HG03565 (cell line): ENCODE measurements around the gene WNT16.

Experiments
- ATAC-seq: cut with Tn5 transposase; IDR thresholded peaks from one replicate; pipeline ENCODE4 v1.9.1; 2021; ENCODE audit warnings: mild to moderate bottlenecking, moderate library complexity; ENCODE audit not compliant: unreplicated experiment

WNT16 gene

GRCh38 chr7:121342631-121343030 lies 13.8 kb downstream of the WNT16 start:
- no peak for ATAC-seq

GRCh38 chr7:121343302-121343701 lies 14.5 kb downstream of the WNT16 start:
- ATAC-seq: no peak

- no peak for ATAC-seq
Measured at GRCh38 chr7:121344093-121344492, 15.3 kb downstream of the WNT16 start.

GRCh38 chr7:121344497-121344896 lies 15.7 kb downstream of the WNT16 start:
- ATAC-seq: no peak

GRCh38 chr7:121351682-121352081 lies 22.9 kb downstream of the WNT16 start:
- ATAC-seq: peak; percentile 12

- ATAC-seq: peak; percentile 71
Measured at GRCh38 chr7:121352323-121352722, 23.5 kb downstream of the WNT16 start.

GRCh38 chr7:121355574-121355973 lies 26.8 kb downstream of the WNT16 start:
- no peak for ATAC-seq

- ATAC-seq: no peak
Measured at GRCh38 chr7:121360564-121360963, 31.8 kb downstream of the WNT16 start.

GRCh38 chr7:121366852-121367431 lies 38.1 kb downstream of the WNT16 start:
- ATAC-seq: no peak

- peak; percentile 36 for ATAC-seq
Measured at GRCh38 chr7:121369462-121369861, 40.7 kb downstream of the WNT16 start.

- no peak for ATAC-seq
Measured at GRCh38 chr7:121371367-121371766, 42.6 kb downstream of the WNT16 start.

GRCh38 chr7:121371883-121372282 lies 43.1 kb downstream of the WNT16 start:
- ATAC-seq: no peak

- peak; percentile 92 for ATAC-seq
Measured at GRCh38 chr7:121372376-121373010, 43.7 kb downstream of the WNT16 start.

- no peak for ATAC-seq
Measured at GRCh38 chr7:121373177-121373576, 44.4 kb downstream of the WNT16 start.

- ATAC-seq: no peak
Measured at GRCh38 chr7:121376979-121377378, 48.2 kb downstream of the WNT16 start.

- no peak for ATAC-seq
Measured at GRCh38 chr7:121379930-121380329, 51.1 kb downstream of the WNT16 start.

- ATAC-seq: no peak
Measured at GRCh38 chr7:121382473-121382872, 53.7 kb downstream of the WNT16 start.

GRCh38 chr7:121383235-121383910 lies 54.6 kb downstream of the WNT16 start:
- no peak for ATAC-seq

- no peak for ATAC-seq
Measured at GRCh38 chr7:121384265-121384664, 55.5 kb downstream of the WNT16 start.

- ATAC-seq: no peak
Measured at GRCh38 chr7:121385056-121385799, 56.4 kb downstream of the WNT16 start.

GRCh38 chr7:121385800-121386179 lies 57.0 kb downstream of the WNT16 start:
- ATAC-seq: peak; percentile 91

GRCh38 chr7:121388950-121389349 lies 60.1 kb downstream of the WNT16 start:
- no peak for ATAC-seq
